Mesodermal cell (in vitro differentiated cells): Measurements from ENCODE around the gene DLG2.
"Not testable (repeated sequence)": the region's sequence is repeated elsewhere in the genome, so short reads cannot be mapped to it uniquely, and the experiment has no call there.

Experiments
- H3K27ac ChIP-seq: 2 replicates; pipeline ENCODE4 v1.7.0; 2013; ENCODE audit warnings: mild to moderate bottlenecking, low read depth, low read length, moderate library complexity; ENCODE audit not compliant: severe bottlenecking
- H3K36me3 ChIP-seq: 2 replicates; pipeline ENCODE4 v1.7.1; 2013; ENCODE audit warnings: mild to moderate bottlenecking, low read length, moderate library complexity; ENCODE audit not compliant: control insufficient read depth, insufficient read depth
- H3K4me1 ChIP-seq: one replicate; pipeline ENCODE4 v1.7.1; 2013; ENCODE audit warnings: mild to moderate bottlenecking, low read length; ENCODE audit not compliant: insufficient read depth, control insufficient read depth, poor library complexity, severe bottlenecking
- H3K4me3 ChIP-seq: 2 replicates; pipeline ENCODE4 v1.7.0; 2013; ENCODE audit warnings: low read length, control low read depth, mild to moderate bottlenecking; ENCODE audit not compliant: insufficient read depth, poor library complexity, severe bottlenecking; ENCODE audit errors: extremely low read depth
- H3K9me3 ChIP-seq: 2 replicates; pipeline ENCODE4 v1.7.1; 2013; ENCODE audit warnings: mild to moderate bottlenecking, low read length, moderate library complexity; ENCODE audit not compliant: control insufficient read depth
- WGBS, 2 experiments: methylation state at CpG; one replicate each; pipeline ENCODE4 v1.1.5; 2013; ENCODE audit warnings: missing lambda C conversion rate in 2 of 2; ENCODE audit not compliant: insufficient coverage in 2 of 2; 5-methylcytosine and 5-hydroxymethylcytosine counted together

Gene DLG2

GRCh38 chr11:83611031-83611430, 2016.1 kb downstream of the DLG2 start:
- no peaks in the 10 kb centered on the region for H3K9me3 ChIP-seq
- H3K36me3 ChIP-seq = no peaks in the 10 kb centered on the region
- WGBS, 2 experiments = 93% methylated on average over 1 of the region's 2 CpGs; no CpG with 5 or more reads in 1 of the 2 experiments
- H3K27ac ChIP-seq = no peak overlapping the region
- no peaks in the 10 kb centered on the region for H3K4me1 ChIP-seq
- no peak overlapping the region for H3K4me3 ChIP-seq

DNA sequence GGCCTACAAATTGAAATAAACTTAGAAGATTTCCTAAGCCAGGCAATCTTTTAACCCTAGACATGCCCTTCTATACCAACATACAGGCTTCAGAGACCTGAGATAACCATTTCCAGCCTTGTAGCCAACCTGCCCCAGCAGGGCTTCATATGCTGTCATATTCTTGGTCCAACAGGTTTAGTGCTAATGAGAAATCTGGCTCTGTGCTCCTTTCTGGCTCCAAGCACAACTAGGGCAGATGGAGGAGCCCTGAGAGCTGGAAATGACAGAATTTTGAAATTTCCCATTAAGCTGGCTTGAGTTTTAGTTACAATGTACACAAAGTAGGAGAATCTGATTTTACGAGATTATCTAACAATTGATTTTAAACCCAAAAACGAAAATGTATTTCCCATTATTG, 2018.0 kb downstream of the DLG2 start:
- WGBS, 2 experiments = no CpG with 5 or more reads among the region's 2 CpGs
- no peak overlapping the region for H3K4me3 ChIP-seq
- H3K36me3 ChIP-seq = no peaks in the 10 kb centered on the region
- no peaks in the 10 kb centered on the region for H3K4me1 ChIP-seq
- H3K9me3 ChIP-seq = no peaks in the 10 kb centered on the region
- no peak overlapping the region for H3K27ac ChIP-seq

GRCh38 chr11:83608571-83608970, 2018.6 kb downstream of the DLG2 start:
- no peak overlapping the region for H3K27ac ChIP-seq
- no CpG with 5 or more reads among the region's 1 CpG for WGBS, 2 experiments

GRCh38 chr11:83601914-83602527, 2025.1 kb downstream of the DLG2 start:
- Histone ChIP-seq H3K4me3 (no peak overlapping the region), H3K4me1 (peaks cover 11% of the 10 kb centered on the region), H3K9me3 (no peaks in the 10 kb centered on the region), H3K27ac (peak overlapping the region; percentile 58), H3K36me3 (no peaks in the 10 kb centered on the region)
- WGBS, 2 experiments = 92 to 97% methylated on average over 3 to 4 of the region's 5 CpGs

More at GRCh38 chr11:83608571-83608970, 2018.6 kb downstream of the DLG2 start:
- no peak overlapping the region for H3K4me3 ChIP-seq
- H3K9me3 ChIP-seq = no peaks in the 10 kb centered on the region
- H3K36me3 ChIP-seq = no peaks in the 10 kb centered on the region
- H3K4me1 ChIP-seq = no peaks in the 10 kb centered on the region

GRCh38 chr11:83601201-83601913, 2025.8 kb downstream of the DLG2 start:
- H3K36me3 ChIP-seq = no peaks in the 10 kb centered on the region
- no peak overlapping the region for H3K4me3 ChIP-seq
- H3K4me1 ChIP-seq = peaks cover 11% of the 10 kb centered on the region
- 90 to 93% methylated on average over 2 to 5 of the region's 11 CpGs for WGBS, 2 experiments
- peak overlapping the region; percentile 85 for H3K27ac ChIP-seq
- H3K9me3 ChIP-seq = no peaks in the 10 kb centered on the region

- 57 to 89% methylated on average over 1 of the region's 1 CpG for WGBS, 2 experiments
- peak overlapping the region; percentile 85 for H3K27ac ChIP-seq
- H3K4me3 ChIP-seq = no peak overlapping the region
Measured at GRCh38 chr11:83600661-83601060, 2026.5 kb downstream of the DLG2 start.

DNA sequence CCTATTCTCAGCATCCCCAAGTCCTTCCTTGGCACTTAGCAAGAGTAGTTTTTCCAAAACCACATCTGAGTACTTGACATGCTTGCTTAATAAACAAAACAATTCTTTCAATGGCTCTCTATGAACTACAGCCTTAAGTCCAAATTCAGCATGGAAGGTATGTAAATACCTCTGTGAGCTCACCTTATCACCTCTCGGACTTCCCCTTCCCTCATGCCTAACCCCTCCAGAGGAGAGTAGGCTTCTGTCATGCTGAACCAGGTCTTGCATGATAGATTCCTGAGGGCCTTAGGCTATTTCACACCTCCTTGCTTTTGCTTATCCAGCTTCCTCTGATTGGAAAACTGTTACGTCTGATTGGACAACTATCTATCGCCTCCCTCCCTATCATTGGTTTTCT, 2028.1 kb downstream of the DLG2 start:
- H3K27ac ChIP-seq = no peak overlapping the region
- 65 to 88% methylated on average over 3 of the region's 3 CpGs for WGBS, 2 experiments

More at GRCh38 chr11:83600661-83601060, 2026.5 kb downstream of the DLG2 start:
- peaks cover 11% of the 10 kb centered on the region for H3K4me1 ChIP-seq
- H3K36me3 ChIP-seq = no peaks in the 10 kb centered on the region
- no peaks in the 10 kb centered on the region for H3K9me3 ChIP-seq

DNA sequence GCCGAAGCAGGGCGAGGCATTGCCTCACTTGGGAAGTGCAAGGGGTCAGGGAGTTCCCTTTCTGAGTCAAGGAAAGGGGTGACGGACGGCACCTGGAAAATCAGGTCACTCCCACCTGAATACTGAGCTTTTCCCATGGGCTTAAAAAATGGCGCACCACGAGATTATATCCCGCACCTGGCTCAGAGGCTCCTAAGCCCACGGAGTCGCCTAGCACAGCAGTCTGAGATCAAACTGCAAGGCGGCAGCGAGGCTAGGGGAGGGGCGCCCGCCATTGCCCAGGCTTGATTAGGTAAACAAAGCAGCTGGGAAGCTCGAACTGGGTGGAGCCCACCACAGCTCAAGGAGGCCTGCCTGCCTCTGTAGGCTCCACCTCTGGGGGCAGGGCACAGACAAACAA, 2039.3 kb downstream of the DLG2 start:
- H3K36me3 ChIP-seq, H3K4me3 ChIP-seq, H3K9me3 ChIP-seq, H3K27ac ChIP-seq: not testable (repeated sequence)
- no CpG with 5 or more reads among the region's 14 CpGs for WGBS, 2 experiments
- H3K4me1 ChIP-seq = peaks cover 13% of the 10 kb centered on the region

More for the DNA sequence above, 2028.1 kb downstream of the DLG2 start:
- no peaks in the 10 kb centered on the region for H3K9me3 ChIP-seq
- H3K36me3 ChIP-seq = no peaks in the 10 kb centered on the region
- H3K4me1 ChIP-seq = peaks cover 11% of the 10 kb centered on the region
- no peak overlapping the region for H3K4me3 ChIP-seq

GRCh38 chr11:83583757-83584366, 2043.3 kb downstream of the DLG2 start:
- H3K27ac ChIP-seq = peak overlapping the region; percentile 38
- H3K4me3 ChIP-seq = no peak overlapping the region
- H3K9me3 ChIP-seq = no peaks in the 10 kb centered on the region
- no peaks in the 10 kb centered on the region for H3K36me3 ChIP-seq
- WGBS, 2 experiments = 92% methylated on average over 2 of the region's 3 CpGs; no CpG with 5 or more reads in 1 of the 2 experiments
- peaks cover 13% of the 10 kb centered on the region for H3K4me1 ChIP-seq

GRCh38 chr11:83574519-83574918, 2052.6 kb downstream of the DLG2 start:
- 86% methylated on average over 1 of the region's 2 CpGs; no CpG with 5 or more reads in 1 of the 2 experiments for WGBS, 2 experiments
- H3K4me3 ChIP-seq = no peak overlapping the region
- H3K9me3 ChIP-seq = no peaks in the 10 kb centered on the region
- no peaks in the 10 kb centered on the region for H3K36me3 ChIP-seq
- H3K27ac ChIP-seq = no peak overlapping the region
- peaks cover 16% of the 10 kb centered on the region for H3K4me1 ChIP-seq
